H9 (cell line): ENCODE data around the gene KIF16B. TPM values are rescaled to one million over a fixed set of nuclear protein-coding genes. Genes with fewer than 3 reads are reported as not detected.

ENCODE experiments used
- DNase-seq: peaks from one replicate; pipeline ENCODE4 v3.0.0-alpha.2; 2017
- H2AFZ ChIP-seq: one replicate; pipeline ENCODE4 v1.6.1; 2013; ENCODE audit warnings: mild to moderate bottlenecking, low read length, control low read depth, moderate library complexity
- H2AK5ac ChIP-seq: 2 replicates; pipeline ENCODE4 v1.6.1; 2013; ENCODE audit warnings: low read length, control low read depth, mixed read lengths; ENCODE audit not compliant: insufficient read length
- H2BK120ac ChIP-seq: one replicate; pipeline ENCODE4 v1.6.1; 2013; ENCODE audit warnings: low read depth, mild to moderate bottlenecking, low read length, control low read depth, inconsistent platforms; ENCODE audit not compliant: poor library complexity, severe bottlenecking
- H2BK12ac ChIP-seq: 2 replicates; pipeline ENCODE4 v1.6.1; 2013; ENCODE audit warnings: low read length, control low read depth, mixed read lengths, low read depth; ENCODE audit not compliant: insufficient read length
- H2BK15ac ChIP-seq: 2 replicates; pipeline ENCODE4 v1.6.1; 2013; ENCODE audit warnings: low read depth, low read length, control low read depth
- H2BK20ac ChIP-seq: one replicate; pipeline ENCODE4 v1.6.1; 2013; ENCODE audit warnings: low read depth, mild to moderate bottlenecking, low read length, control low read depth, inconsistent platforms; ENCODE audit not compliant: poor library complexity, severe bottlenecking
- H2BK5ac ChIP-seq: 2 replicates; pipeline ENCODE4 v1.6.1; 2013; ENCODE audit warnings: low read length, control low read depth, mixed read lengths; ENCODE audit not compliant: insufficient read length
- H3K14ac ChIP-seq: 2 replicates; pipeline ENCODE4 v1.6.1; 2013; ENCODE audit warnings: low read length, control low read depth; ENCODE audit not compliant: insufficient read depth
- H3K18ac ChIP-seq: 2 replicates; pipeline ENCODE4 v1.6.1; 2013; ENCODE audit warnings: low read depth, mild to moderate bottlenecking, mixed read lengths, low read length, control low read depth; ENCODE audit not compliant: insufficient read length
- H3K23ac ChIP-seq: 2 replicates; pipeline ENCODE4 v1.6.1; 2013; ENCODE audit warnings: low read length, control low read depth, mixed read lengths, low read depth; ENCODE audit not compliant: insufficient read length
- H3K23me2 ChIP-seq: 2 replicates; pipeline ENCODE4 v1.6.1; 2013; ENCODE audit warnings: low read depth, mild to moderate bottlenecking, mixed read lengths, low read length, control low read depth; ENCODE audit not compliant: insufficient read length, poor library complexity, severe bottlenecking
- H3K27ac ChIP-seq: 2 replicates; pipeline ENCODE4 v1.5.1; 2013; ENCODE audit warnings: low read length, control low read depth, mixed read lengths, low read depth; ENCODE audit not compliant: insufficient read length
- H3K27me3 ChIP-seq: 2 replicates; pipeline ENCODE4 v1.6.1; 2013; ENCODE audit warnings: low read length, control low read depth, inconsistent platforms; ENCODE audit not compliant: insufficient read depth
- H3K4ac ChIP-seq: 2 replicates; pipeline ENCODE4 v1.6.1; 2013; ENCODE audit warnings: low read depth, mild to moderate bottlenecking, control low read depth, inconsistent platforms, low read length, moderate library complexity
- H3K4me1 ChIP-seq: 2 replicates; pipeline ENCODE4 v1.6.1; 2013; ENCODE audit warnings: low read length, control low read depth, inconsistent platforms; ENCODE audit not compliant: insufficient read depth
- H3K4me2 ChIP-seq: 2 replicates; pipeline ENCODE4 v1.6.1; 2013; ENCODE audit warnings: low read length, control low read depth, mixed read lengths; ENCODE audit not compliant: insufficient read length, insufficient read depth
- H3K56ac ChIP-seq: 2 replicates; pipeline ENCODE4 v1.6.1; 2013; ENCODE audit warnings: low read depth, mild to moderate bottlenecking, mixed read lengths, low read length, control low read depth; ENCODE audit not compliant: insufficient read length
- H3K79me1 ChIP-seq: 2 replicates; pipeline ENCODE4 v1.6.1; 2013; ENCODE audit warnings: low read depth, mild to moderate bottlenecking, moderate library complexity, low read length, control low read depth, inconsistent platforms; ENCODE audit not compliant: insufficient read depth, poor library complexity, severe bottlenecking
- H3K79me2 ChIP-seq: 2 replicates; pipeline ENCODE4 v1.6.1; 2013; ENCODE audit warnings: low read length, control low read depth, inconsistent platforms; ENCODE audit not compliant: insufficient read depth
- H3K9ac ChIP-seq: 2 replicates; pipeline ENCODE4 v1.6.1; 2013; ENCODE audit warnings: low read length, control low read depth, mixed read lengths; ENCODE audit not compliant: insufficient read length; ENCODE audit errors: extremely low read depth
- H3K9me3 ChIP-seq: one replicate; pipeline ENCODE4 v1.6.1; 2013; ENCODE audit warnings: low read depth, low read length, inconsistent platforms; ENCODE audit not compliant: control insufficient read depth
- H3T11ph ChIP-seq: one replicate; pipeline ENCODE4 v1.6.1; 2013; ENCODE audit warnings: mild to moderate bottlenecking, low read length, control low read depth, inconsistent platforms
- H4K20me1 ChIP-seq: one replicate; pipeline ENCODE4 v1.6.1; 2013; ENCODE audit not compliant: control insufficient read depth, insufficient read length, insufficient read depth
- H4K5ac ChIP-seq: 2 replicates; pipeline ENCODE4 v1.6.1; 2013; ENCODE audit warnings: low read depth, mild to moderate bottlenecking, mixed read lengths, low read length, control low read depth; ENCODE audit not compliant: insufficient read length
- H4K8ac ChIP-seq: replicated peaks from 2 replicates; pipeline ENCODE4 v1.6.1; 2013; ENCODE audit warnings: low read length, control low read depth, mixed read lengths, low read depth; ENCODE audit not compliant: insufficient read length
- H4K91ac ChIP-seq: 2 replicates; pipeline ENCODE4 v1.6.1; 2013; ENCODE audit warnings: low read depth, mild to moderate bottlenecking, moderate library complexity, mixed read lengths, low read length, control low read depth; ENCODE audit not compliant: insufficient read length
- H3K27ac Mint-ChIP-seq, 3 experiments: 2 replicates in 2 of 3; 3 replicates in 1 of 3; pipeline ENCODE4 v1.8.0; 2020 to 2021; ENCODE audit warnings: mixed read lengths in 3 of 3, mild to moderate bottlenecking in 1 of 3, moderate library complexity in 1 of 3
- H3K27me3 Mint-ChIP-seq: 2 replicates; pipeline ENCODE4 v1.8.0; 2021; ENCODE audit warnings: low read depth, mild to moderate bottlenecking, moderate library complexity, mixed read lengths
- H3K36me3 Mint-ChIP-seq, 3 experiments: 2 replicates in 2 of 3; 3 replicates in 1 of 3; pipeline ENCODE4 v1.8.0; 2020 to 2021; ENCODE audit warnings: low read depth in 3 of 3, mixed read lengths in 3 of 3; ENCODE audit not compliant: insufficient read depth in 1 of 3
- H3K4me1 Mint-ChIP-seq, 2 experiments: 2 replicates each; pipeline ENCODE4 v1.8.0; 2020; ENCODE audit warnings: mixed read lengths in 2 of 2
- H3K4me3 Mint-ChIP-seq, 2 experiments: 2 replicates in 1 of 2; 3 replicates in 1 of 2; pipeline ENCODE4 v1.8.0; 2020 to 2021; ENCODE audit warnings: mild to moderate bottlenecking in 2 of 2, mixed read lengths in 2 of 2, moderate library complexity in 1 of 2
- H3K9me3 Mint-ChIP-seq, 2 experiments: 2 replicates in 1 of 2; 3 replicates in 1 of 2; pipeline ENCODE4 v1.8.0; 2020; ENCODE audit warnings: mild to moderate bottlenecking in 2 of 2, mixed read lengths in 2 of 2, moderate library complexity in 1 of 2
- WGBS: extraction: QIAGEN DNeasy Blood & Tissue Kit; methylation state at CpG from one replicate; pipeline ENCODE4 v1.1.7; 2013; ENCODE audit warnings: missing lambda C conversion rate, low lambda C conversion rate, mixed read lengths; ENCODE audit not compliant: insufficient read length; ENCODE audit errors: extremely low coverage; 5-methylcytosine and 5-hydroxymethylcytosine counted together
- total RNA-seq: library from RNA; stranded (reverse); gene quantifications from 2 replicates; pipeline ENCODE4 v1.2.1, GENCODE V29; 2021
- TF ChIP-seq, protein P1 (sequence below): fragments of 200-600 bp; sonication (generic); conservative IDR thresholded peaks from 3 replicates; pipeline ENCODE4 v1.8.0; 2021; ENCODE audit warnings: antibody characterized with exemption, mild to moderate bottlenecking

KIF16B gene
- total RNA-seq, 1 experiment from 2014 or later: 7.4 TPM

DNA sequence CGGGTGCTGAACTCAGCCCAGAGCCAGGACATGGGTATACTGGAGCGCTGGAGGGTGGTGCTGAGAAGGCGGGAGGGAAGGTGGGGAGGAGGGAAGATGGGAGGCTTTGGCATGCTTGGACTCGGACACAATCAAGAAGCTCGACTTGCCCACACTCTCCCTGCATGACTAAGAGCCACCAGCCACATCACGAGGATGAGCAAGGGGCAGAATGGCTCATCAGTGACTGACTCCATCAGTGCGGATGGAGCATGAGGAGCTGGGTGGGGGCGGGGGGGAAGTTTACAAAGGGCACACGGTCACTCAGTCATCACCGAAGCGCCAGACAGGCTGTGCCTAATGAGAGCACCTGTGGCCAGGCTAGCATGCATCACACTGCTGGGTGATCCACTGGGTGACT is 222.8 kb downstream of the KIF16B start:
- no peak for DNase-seq
- H3K4me2 ChIP-seq: no peak overlapping the region
- no peak overlapping the region for H3K56ac ChIP-seq
- H3K14ac ChIP-seq: no peak overlapping the region
- no peak overlapping the region for H3K4me3 Mint-ChIP-seq
- no peak overlapping the region for H2BK5ac ChIP-seq
- no peaks in the 10 kb centered on the region for H3K23me2 ChIP-seq
- no peak overlapping the region for H2BK120ac ChIP-seq
- H3K4ac ChIP-seq: no peak overlapping the region
- H3K4me1 ChIP-seq: peaks cover 2% of the 10 kb centered on the region; the same call in 1 of the 2 replicates
- WGBS: no CpG with 5 or more reads among the region's 11 CpGs
- H3K36me3 Mint-ChIP-seq: no peaks in the 10 kb centered on the region; a peak in 1 of 7 replicates
- H3K9me3 Mint-ChIP-seq: no peaks in the 10 kb centered on the region
- no peak overlapping the region for H4K8ac ChIP-seq
- no peak overlapping the region for H2BK12ac ChIP-seq
- H3K23ac ChIP-seq: no peak overlapping the region
- H2AK5ac ChIP-seq: no peak overlapping the region
- H2BK15ac ChIP-seq: no peak overlapping the region
- H3K79me2 ChIP-seq: no peaks in the 10 kb centered on the region
- H4K5ac ChIP-seq: no peak overlapping the region
- H3K9ac ChIP-seq: no peak overlapping the region
- H3K4me1 Mint-ChIP-seq: peaks cover 2 to 5% of the 10 kb centered on the region in 2 experiments; a peak in 2 of 4 replicates
- H3K9me3 ChIP-seq: no peaks in the 10 kb centered on the region
- H3K27me3 ChIP-seq: no peaks in the 10 kb centered on the region
- H2BK20ac ChIP-seq: no peak overlapping the region
- no peaks in the 10 kb centered on the region for H3K27me3 Mint-ChIP-seq
- no peak overlapping the region for H2AFZ ChIP-seq
- H3T11ph ChIP-seq: no peak overlapping the region
- no peaks in the 10 kb centered on the region for H3K79me1 ChIP-seq
- H4K20me1 ChIP-seq: no peaks in the 10 kb centered on the region
- H4K91ac ChIP-seq: no peak overlapping the region
- no peak overlapping the region for H3K27ac Mint-ChIP-seq
- H3K27ac ChIP-seq: no peak overlapping the region
- TF ChIP-seq, protein P1, sequence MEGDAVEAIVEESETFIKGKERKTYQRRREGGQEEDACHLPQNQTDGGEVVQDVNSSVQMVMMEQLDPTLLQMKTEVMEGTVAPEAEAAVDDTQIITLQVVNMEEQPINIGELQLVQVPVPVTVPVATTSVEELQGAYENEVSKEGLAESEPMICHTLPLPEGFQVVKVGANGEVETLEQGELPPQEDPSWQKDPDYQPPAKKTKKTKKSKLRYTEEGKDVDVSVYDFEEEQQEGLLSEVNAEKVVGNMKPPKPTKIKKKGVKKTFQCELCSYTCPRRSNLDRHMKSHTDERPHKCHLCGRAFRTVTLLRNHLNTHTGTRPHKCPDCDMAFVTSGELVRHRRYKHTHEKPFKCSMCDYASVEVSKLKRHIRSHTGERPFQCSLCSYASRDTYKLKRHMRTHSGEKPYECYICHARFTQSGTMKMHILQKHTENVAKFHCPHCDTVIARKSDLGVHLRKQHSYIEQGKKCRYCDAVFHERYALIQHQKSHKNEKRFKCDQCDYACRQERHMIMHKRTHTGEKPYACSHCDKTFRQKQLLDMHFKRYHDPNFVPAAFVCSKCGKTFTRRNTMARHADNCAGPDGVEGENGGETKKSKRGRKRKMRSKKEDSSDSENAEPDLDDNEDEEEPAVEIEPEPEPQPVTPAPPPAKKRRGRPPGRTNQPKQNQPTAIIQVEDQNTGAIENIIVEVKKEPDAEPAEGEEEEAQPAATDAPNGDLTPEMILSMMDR: no peak
- H3K18ac ChIP-seq: no peak overlapping the region
